Measurements from ENCODE around the gene SLC4A8. TPM values are rescaled to one million over a fixed set of nuclear protein-coding genes. Genes with fewer than 3 reads are reported as not detected.

The SLC4A8 gene
- total RNA-seq, 1 donor from 2014 or later = 2.3 TPM

- DNase-seq = no peak
- Mint-ChIP-seq H3K27me3 (no peaks in the 10 kb centered on the region), H3K4me3 (peak overlapping the region; percentile 92), H3K36me3 (ENCODE audit: low read depth) (peaks cover 1% of the 10 kb centered on the region), H3K27ac (peak overlapping the region; percentile 87), H3K9me3 (no peaks in the 10 kb centered on the region), H3K4me1 (peaks cover 64% of the 10 kb centered on the region)
- intact Hi-C loops (cut with micrococcal nuclease) = loop anchor here (10.0 kb wide), 1 partner anchor 584 kb away; no protein-coding TSS in a partner anchor
Observed at GRCh38 chr12:51390457-51390856, 34.2 kb upstream of the SLC4A8 start.

- peak overlapping the region; percentile 87 for H3K27ac Mint-ChIP-seq
- intact Hi-C loops (cut with micrococcal nuclease) = loop anchor here (1.0 to 10.0 kb wide), 2 partner anchors 22 to 584 kb away; no protein-coding TSS in a partner anchor
- peak; percentile 74 for DNase-seq
- H3K27me3 Mint-ChIP-seq = no peaks in the 10 kb centered on the region
- peaks cover 67% of the 10 kb centered on the region for H3K4me1 Mint-ChIP-seq
- peak overlapping the region; percentile 92 for H3K4me3 Mint-ChIP-seq
- H3K9me3 Mint-ChIP-seq = no peaks in the 10 kb centered on the region
- no peaks in the 10 kb centered on the region for H3K36me3 Mint-ChIP-seq (ENCODE audit: low read depth)
Observed at GRCh38 chr12:51390891-51391282, 33.7 kb upstream of the SLC4A8 start.

- Mint-ChIP-seq H3K4me3 (peak within 1 kb of the TSS; percentile 92), H3K4me1 (peaks cover 66% of the 10 kb centered on the region), H3K36me3 (ENCODE audit: low read depth) (no peaks in the 10 kb centered on the region), H3K27me3 (no peaks in the 10 kb centered on the region), H3K27ac (peak within 1 kb of the TSS; percentile 87), H3K9me3 (no peaks in the 10 kb centered on the region)
- peak; percentile 91 for DNase-seq
- intact Hi-C loops (cut with micrococcal nuclease) = loop anchor here (1.0 to 10.0 kb wide), 2 partner anchors 22 to 583 kb away; no protein-coding TSS in a partner anchor
Observed at GRCh38 chr12:51391283-51392123, 33.1 kb upstream of the SLC4A8 start, which contains the start of gene GALNT6. Gene GALNT6 (minus strand): TSS chr12:51391406. CDS start chr12:51379781, 11,625 bp downstream.

- peaks cover 2% of the 10 kb centered on the region for H3K27me3 Mint-ChIP-seq
- H3K4me1 Mint-ChIP-seq = peaks cover 63% of the 10 kb centered on the region
- no peaks in the 10 kb centered on the region for H3K9me3 Mint-ChIP-seq
- peak overlapping the region; percentile 78 for H3K4me3 Mint-ChIP-seq
- DNase-seq = peak; percentile 74
- no peaks in the 10 kb centered on the region for H3K36me3 Mint-ChIP-seq (ENCODE audit: low read depth)
- intact Hi-C loops (cut with micrococcal nuclease) = loop anchor here (10.0 kb wide), 1 partner anchor 582 kb away; no protein-coding TSS in a partner anchor
- H3K27ac Mint-ChIP-seq = peak overlapping the region; percentile 85
Observed at GRCh38 chr12:51392556-51393237, 31.9 kb upstream of the SLC4A8 start.

- Mint-ChIP-seq H3K9me3 (no peaks in the 10 kb centered on the region), H3K36me3 (ENCODE audit: low read depth) (no peaks in the 10 kb centered on the region), H3K4me3 (peak overlapping the region; percentile 78), H3K4me1 (peaks cover 58% of the 10 kb centered on the region), H3K27ac (peak overlapping the region; percentile 83), H3K27me3 (peaks cover 5% of the 10 kb centered on the region)
- intact Hi-C loops (cut with micrococcal nuclease) = loop anchor here (10.0 kb wide), 1 partner anchor 581 kb away; no protein-coding TSS in a partner anchor
- DNase-seq = peak; percentile 81
Observed at GRCh38 chr12:51393676-51394545, 30.7 kb upstream of the SLC4A8 start.

- Mint-ChIP-seq H3K4me3 (peak overlapping the region; percentile 58), H3K4me1 (peaks cover 45% of the 10 kb centered on the region), H3K27me3 (peaks cover 11% of the 10 kb centered on the region), H3K36me3 (ENCODE audit: low read depth) (no peaks in the 10 kb centered on the region), H3K27ac (peak overlapping the region; percentile 51), H3K9me3 (no peaks in the 10 kb centered on the region)
- DNase-seq = peak; percentile 84
- intact Hi-C loops (cut with micrococcal nuclease) = loop anchor here (10.0 kb wide), 1 partner anchor 579 kb away; no protein-coding TSS in a partner anchor
Observed at GRCh38 chr12:51395283-51396230, 29.1 kb upstream of the SLC4A8 start.

- DNase-seq = no peak
- Mint-ChIP-seq H3K4me3 (no peak overlapping the region), H3K27me3 (peaks cover 11% of the 10 kb centered on the region), H3K4me1 (peaks cover 36% of the 10 kb centered on the region), H3K9me3 (no peaks in the 10 kb centered on the region), H3K36me3 (ENCODE audit: low read depth) (no peaks in the 10 kb centered on the region), H3K27ac (no peak overlapping the region)
- intact Hi-C loops (cut with micrococcal nuclease) = loop anchor here (10.0 kb wide), 1 partner anchor 577 kb away; no protein-coding TSS in a partner anchor
Observed at GRCh38 chr12:51397670-51398069, 27.0 kb upstream of the SLC4A8 start.

- intact Hi-C loops (cut with micrococcal nuclease) = loop anchor here (10.0 kb wide), 1 partner anchor 575 kb away; no protein-coding TSS in a partner anchor
- no peaks in the 10 kb centered on the region for H3K36me3 Mint-ChIP-seq (ENCODE audit: low read depth)
- H3K9me3 Mint-ChIP-seq = no peaks in the 10 kb centered on the region
- no peak overlapping the region for H3K4me3 Mint-ChIP-seq
- peaks cover 14% of the 10 kb centered on the region for H3K4me1 Mint-ChIP-seq
- no peak for DNase-seq
- H3K27ac Mint-ChIP-seq = no peak overlapping the region
- peaks cover 12% of the 10 kb centered on the region for H3K27me3 Mint-ChIP-seq
Observed at GRCh38 chr12:51399891-51400290, 24.7 kb upstream of the SLC4A8 start.

GRCh38 chr12:51401020-51401419 lies 23.6 kb upstream of the SLC4A8 start:
- intact Hi-C loops (cut with micrococcal nuclease) = no loop called here
- H3K9me3 Mint-ChIP-seq = no peaks in the 10 kb centered on the region
- no peak overlapping the region for H3K4me3 Mint-ChIP-seq
- no peak overlapping the region for H3K27ac Mint-ChIP-seq
- peaks cover 2% of the 10 kb centered on the region for H3K4me1 Mint-ChIP-seq
- peaks cover 12% of the 10 kb centered on the region for H3K27me3 Mint-ChIP-seq
- no peaks in the 10 kb centered on the region for H3K36me3 Mint-ChIP-seq (ENCODE audit: low read depth)
- DNase-seq = no peak

- H3K4me3 Mint-ChIP-seq = no peak overlapping the region
- no peaks in the 10 kb centered on the region for H3K4me1 Mint-ChIP-seq
- peaks cover 12% of the 10 kb centered on the region for H3K27me3 Mint-ChIP-seq
- H3K27ac Mint-ChIP-seq = no peak overlapping the region
- H3K9me3 Mint-ChIP-seq = no peaks in the 10 kb centered on the region
- DNase-seq = no peak
- intact Hi-C loops (cut with micrococcal nuclease) = no loop called here
- no peaks in the 10 kb centered on the region for H3K36me3 Mint-ChIP-seq (ENCODE audit: low read depth)
Observed at GRCh38 chr12:51401486-51401885, 23.1 kb upstream of the SLC4A8 start.

GRCh38 chr12:51401900-51402299 lies 22.7 kb upstream of the SLC4A8 start:
- H3K4me3 Mint-ChIP-seq = no peak overlapping the region
- no peaks in the 10 kb centered on the region for H3K4me1 Mint-ChIP-seq

GRCh38 chr12:51403159-51403558 lies 21.5 kb upstream of the SLC4A8 start:
- no peak overlapping the region for H3K27ac Mint-ChIP-seq
- intact Hi-C loops (cut with micrococcal nuclease) = no loop called here
- H3K27me3 Mint-ChIP-seq = peaks cover 9% of the 10 kb centered on the region
- H3K9me3 Mint-ChIP-seq = no peaks in the 10 kb centered on the region
- peaks cover 5% of the 10 kb centered on the region for H3K4me1 Mint-ChIP-seq
- no peak for DNase-seq
- no peaks in the 10 kb centered on the region for H3K36me3 Mint-ChIP-seq (ENCODE audit: low read depth)
- H3K4me3 Mint-ChIP-seq = no peak overlapping the region

More at GRCh38 chr12:51401900-51402299, 22.7 kb upstream of the SLC4A8 start:
- no peak overlapping the region for H3K27ac Mint-ChIP-seq
- H3K9me3 Mint-ChIP-seq = no peaks in the 10 kb centered on the region
- intact Hi-C loops (cut with micrococcal nuclease) = no loop called here
- no peaks in the 10 kb centered on the region for H3K36me3 Mint-ChIP-seq (ENCODE audit: low read depth)
- DNase-seq = no peak
- peaks cover 12% of the 10 kb centered on the region for H3K27me3 Mint-ChIP-seq

Measured in activated CD4-positive, alpha-beta T cell treated with anti-CD3 and anti-CD28 coated beads, Interleukin-2, amount 10 ng/mL, durations not matched to agents 24 days and 14 days (primary cell).